ENCODE results near the gene RNF115.

Gene RNF115

DNA sequence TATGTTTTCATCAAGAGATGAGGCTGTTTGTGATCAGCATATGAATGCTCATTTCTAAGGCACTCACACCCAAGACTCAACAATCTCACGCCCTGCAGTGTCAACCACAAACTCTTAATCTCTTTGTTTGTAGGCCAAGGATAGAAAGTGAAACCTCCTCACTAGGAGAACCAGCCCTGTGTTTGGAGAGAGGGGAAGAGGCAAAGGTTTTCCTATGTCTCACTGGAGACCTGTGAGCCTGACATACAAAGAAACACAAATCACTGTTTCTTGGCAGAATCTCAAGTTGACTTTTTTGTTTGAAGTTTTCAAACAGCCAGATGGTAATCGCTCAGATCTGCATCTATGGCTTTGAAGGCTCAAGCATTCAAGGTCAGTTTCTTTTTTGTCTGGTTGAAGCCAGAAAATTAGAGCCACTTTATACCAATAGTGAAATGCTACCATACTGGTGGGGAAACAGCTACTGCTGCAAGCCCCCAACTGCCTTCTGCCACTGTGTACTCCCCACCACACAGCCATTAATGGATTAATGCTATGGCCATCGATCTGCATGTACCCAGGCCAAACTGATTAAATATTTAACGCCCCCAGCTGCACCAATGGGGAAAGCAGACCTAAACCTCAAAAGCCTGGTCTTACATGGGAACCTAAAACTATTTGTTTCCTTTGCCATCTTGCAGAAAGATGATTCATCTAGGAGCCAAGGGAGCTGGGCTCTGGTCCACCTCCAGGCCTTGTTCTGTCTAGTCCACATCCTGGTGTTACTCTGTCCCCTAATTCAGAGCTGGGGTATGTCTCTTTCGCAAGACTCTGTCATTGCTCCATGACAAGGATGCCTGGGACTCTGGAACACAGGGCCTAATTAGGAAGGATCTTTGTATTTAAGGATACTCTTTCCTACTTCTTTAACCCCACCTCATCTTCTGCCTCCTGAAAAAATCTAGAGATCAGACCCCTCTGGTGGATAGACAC, 133.0 kb downstream of the RNF115 start:
- Mint-ChIP-seq H3K36me3 (no peaks in the 10 kb centered on the region), H3K27me3 (no peaks in the 10 kb centered on the region), H3K9me3 (ENCODE audit: low read depth) (no peaks in the 10 kb centered on the region), H3K27ac (peak overlapping the region; percentile 30), H3K4me1 (ENCODE audit: low read depth) (peaks cover 23% of the 10 kb centered on the region), H3K4me3 (peak overlapping the region; percentile 51)

DNA sequence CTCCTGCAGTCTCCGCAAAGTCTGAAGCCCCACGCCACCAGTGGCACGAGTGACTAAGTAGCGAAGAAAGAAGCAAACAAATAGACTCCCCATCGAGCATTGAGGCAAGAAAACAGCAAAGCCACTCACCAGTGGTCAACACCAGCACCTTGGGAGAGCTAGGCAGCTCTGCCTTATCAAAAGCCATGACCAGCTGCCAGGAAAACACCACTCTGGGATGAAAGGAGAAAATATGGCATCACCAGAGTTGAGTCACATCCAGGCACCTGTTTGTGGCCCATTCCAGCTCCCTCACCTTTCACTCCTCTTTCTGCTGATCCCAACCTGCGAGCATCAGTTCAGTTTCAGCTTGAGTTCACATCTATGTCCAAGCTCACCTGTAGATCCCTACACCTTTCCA, 134.0 kb downstream of the RNF115 start:
- Mint-ChIP-seq H3K36me3 (peaks cover 2% of the 10 kb centered on the region), H3K27me3 (no peaks in the 10 kb centered on the region), H3K4me3 (peak overlapping the region; percentile 35), H3K27ac (no peak overlapping the region), H3K9me3 (ENCODE audit: low read depth) (no peaks in the 10 kb centered on the region), H3K4me1 (ENCODE audit: low read depth) (peaks cover 23% of the 10 kb centered on the region)

DNA sequence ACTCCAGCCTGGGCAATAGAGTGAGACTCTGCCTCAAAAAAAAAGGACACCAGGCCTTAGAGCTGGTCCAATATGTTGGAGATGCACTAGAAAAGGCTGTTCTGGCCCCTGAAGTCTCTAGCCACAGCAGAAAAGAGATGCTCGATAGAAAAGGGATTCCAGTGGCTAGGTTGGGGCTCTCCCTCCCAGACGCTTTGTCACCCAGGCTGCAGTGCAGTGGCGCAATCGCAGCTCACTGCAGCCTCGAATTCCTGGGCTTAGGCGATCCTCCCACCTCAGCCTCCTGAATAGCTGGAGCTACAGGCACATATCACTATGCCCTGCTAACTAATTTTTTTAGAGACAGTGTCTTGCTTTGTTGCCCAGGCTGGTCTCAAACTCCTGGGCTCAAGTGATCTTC, 135.0 kb downstream of the RNF115 start:
- H3K4me1 Mint-ChIP-seq (ENCODE audit: low read depth): peaks cover 23% of the 10 kb centered on the region
- no peaks in the 10 kb centered on the region for H3K27me3 Mint-ChIP-seq
- no peak overlapping the region for H3K27ac Mint-ChIP-seq
- H3K36me3 Mint-ChIP-seq: peaks cover 2% of the 10 kb centered on the region
- H3K9me3 Mint-ChIP-seq (ENCODE audit: low read depth): no peaks in the 10 kb centered on the region
- no peak overlapping the region for H3K4me3 Mint-ChIP-seq

All from activated naive CD8-positive, alpha-beta T cell (primary cell).